ENCODE data around the gene LHX4.

The LHX4 gene

GRCh38 chr1:180309338-180309737 lies 79.3 kb downstream of the LHX4 start:
- DNase-seq (ENCODE audit: low spot score), result no peak

- DNase-seq (ENCODE audit: low spot score), result no peak
Observed at GRCh38 chr1:180310095-180310494, 80.0 kb downstream of the LHX4 start.

- no peak for DNase-seq (ENCODE audit: low spot score)
Observed at GRCh38 chr1:180311011-180311730, 81.1 kb downstream of the LHX4 start.

GRCh38 chr1:180312926-180313325 lies 82.9 kb downstream of the LHX4 start:
- no peak for DNase-seq (ENCODE audit: low spot score)

- DNase-seq (ENCODE audit: low spot score), result no peak
Observed at GRCh38 chr1:180327089-180327488, 97.0 kb downstream of the LHX4 start.
